Panc1 (cell line): ENCODE measurements around the gene B3GALNT2. TPM values are rescaled to one million over a fixed set of nuclear protein-coding genes. Genes with fewer than 3 reads are reported as not detected.

Source experiments
- ATAC-seq: fragments of 200-7000 bp; cut with Tn5 transposase; 2 replicates; pipeline ENCODE4 v1.9.1; 2020; ENCODE audit warnings: mild to moderate bottlenecking, moderate library complexity
- BruUV-seq: library from RNA; stranded (reverse); fragments of 400-500 nt; replicated peaks from 2 replicates; lab custom pipeline; 2021; lab: Mats Ljungman, UMichigan
- CTCF ChIA-PET: fragments of 300-600 bp; sonication (Branson Sonifier 250); formaldehyde crosslinking; loops from one replicate; lab custom pipeline; 2022; ENCODE audit warnings: antibody characterized with exemption; lab: Charles Lee
- POLR2A ChIA-PET: fragments of 300-600 bp; sonication (Branson Sonifier 250); formaldehyde crosslinking; loops from one replicate; lab custom pipeline; 2022; ENCODE audit warnings: antibody characterized with exemption; lab: Charles Lee
- DNase-seq: peaks from one replicate; pipeline ENCODE4 v3.0.0-alpha.2; 2010; ENCODE audit warnings: low read depth, low spot score
- H3K27ac ChIP-seq: 2 replicates; pipeline ENCODE4 v1.5.1; 2011; ENCODE audit warnings: mild to moderate bottlenecking, low read length, inconsistent platforms
- H3K27me3 ChIP-seq: fragments of 200-500 bp; sonication (Bioruptor generic); 2 replicates; pipeline ENCODE4 v1.6.0; 2014; ENCODE audit warnings: low read length, inconsistent platforms; ENCODE audit not compliant: control insufficient read depth, insufficient read depth
- H3K36me3 ChIP-seq: fragments of 200-500 bp; sonication (Bioruptor generic); 2 replicates; pipeline ENCODE4 v1.5.1; 2014; ENCODE audit warnings: inconsistent platforms, mild to moderate bottlenecking, low read length, moderate library complexity; ENCODE audit not compliant: control insufficient read depth, insufficient read depth
- H3K4me1 ChIP-seq: 2 replicates; pipeline ENCODE4 v1.5.1; 2011; ENCODE audit warnings: inconsistent platforms, mild to moderate bottlenecking, low read length, moderate library complexity; ENCODE audit not compliant: control insufficient read depth, insufficient read depth
- H3K4me3 ChIP-seq, 2 experiments: 2 replicates each; pipeline ENCODE4 v1.5.1; 2011 to 2012; ENCODE audit warnings: low read depth in 2 of 2, low read length in 2 of 2, mild to moderate bottlenecking in 2 of 2, inconsistent platforms in 1 of 2, moderate library complexity in 1 of 2
- H3K9me3 ChIP-seq: fragments of 200-500 bp; sonication (Bioruptor generic); 2 replicates; pipeline ENCODE4 v1.5.1; 2014; ENCODE audit warnings: low read depth, mild to moderate bottlenecking, inconsistent platforms, low read length, moderate library complexity; ENCODE audit not compliant: control insufficient read depth, insufficient read depth
- POLR2AphosphoS5 ChIP-seq: IDR thresholded peaks from 2 replicates; pipeline ENCODE4 v1.6.1; 2012; ENCODE audit warnings: mild to moderate bottlenecking, low read depth, low read length, moderate library complexity
- SIN3A ChIP-seq: IDR thresholded peaks from 2 replicates; pipeline ENCODE4 v1.6.1; 2012; ENCODE audit warnings: low read depth, mild to moderate bottlenecking, low read length, moderate library complexity, borderline replicate concordance; ENCODE audit not compliant: insufficient read depth
- TCF7L2 ChIP-seq: IDR thresholded peaks from 2 replicates; pipeline ENCODE4 v1.6.1; 2011; ENCODE audit warnings: mild to moderate bottlenecking, low read depth, low read length, inconsistent platforms
- in situ Hi-C: cut with HindIII; loops from 2 replicates; pipeline ENCODE4 v1.10.0; 2016; ENCODE audit warnings: low sequenced_read_pairs, low pct_unique_long_range_greater_than_20kb
- intact Hi-C: fragments of 100-400 bp; cut with micrococcal nuclease; formaldehyde crosslinking; loops from one replicate; pipeline ENCODE4 v1.10.0; 2022; ENCODE audit not compliant: unreplicated experiment
- total RNA-seq: library from RNA; stranded (reverse); gene quantifications from one replicate; pipeline ENCODE4 v1.2.1, GENCODE V29; 2021; ENCODE audit not compliant: unreplicated experiment
- TF ChIP-seq, protein P1 (sequence below), 2 experiments: IDR thresholded peaks; 2 replicates each; pipeline ENCODE4 v1.6.1; 2011 to 2012; ENCODE audit warnings: low read depth in 2 of 2, control low read depth in 1 of 2, low read length in 1 of 2, mild to moderate bottlenecking in 1 of 2, moderate library complexity in 1 of 2; ENCODE audit not compliant: insufficient read depth in 1 of 2
- TF ChIP-seq, protein P2 (sequence below): fragments of 450-650 bp; IDR thresholded peaks from 2 replicates; pipeline ENCODE4 v1.5.1; 2017; ENCODE audit warnings: mild to moderate bottlenecking

Gene B3GALNT2
- total RNA-seq, 1 experiment from 2014 or later: 40.7 TPM

DNA sequence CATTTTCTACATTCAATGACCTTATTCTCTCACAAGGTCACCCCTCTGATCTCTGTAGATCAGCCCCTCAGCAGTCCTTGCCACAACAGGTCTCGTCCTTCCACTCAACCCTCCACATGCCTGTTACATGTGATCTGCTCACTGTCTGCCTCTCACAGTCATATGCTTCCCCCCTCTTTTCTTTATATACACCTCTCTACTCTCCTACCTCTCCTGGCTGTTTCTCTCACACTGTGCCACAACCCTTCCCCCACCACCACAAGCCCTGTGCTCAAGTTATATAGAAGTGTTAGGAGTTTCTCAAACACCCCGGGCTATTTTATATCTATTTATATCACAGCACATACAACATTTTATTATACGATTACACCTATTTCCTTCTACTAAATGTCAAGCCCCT is 12.6 kb downstream of the B3GALNT2 start:
- BruUV-seq: no TSS peak
- Histone ChIP-seq H3K9me3 (no peaks in the 10 kb centered on the region), H3K27me3 (no peaks in the 10 kb centered on the region), H3K36me3 (peaks cover 19% of the 10 kb centered on the region; the same call in 1 of the 2 replicates), H3K4me1 (no peaks in the 10 kb centered on the region), H3K4me3 (no peak overlapping the region), H3K27ac (no peak overlapping the region)
- TF ChIP-seq POLR2AphosphoS5 (no peak), SIN3A (no peak)
- TF ChIP-seq, protein P1, sequence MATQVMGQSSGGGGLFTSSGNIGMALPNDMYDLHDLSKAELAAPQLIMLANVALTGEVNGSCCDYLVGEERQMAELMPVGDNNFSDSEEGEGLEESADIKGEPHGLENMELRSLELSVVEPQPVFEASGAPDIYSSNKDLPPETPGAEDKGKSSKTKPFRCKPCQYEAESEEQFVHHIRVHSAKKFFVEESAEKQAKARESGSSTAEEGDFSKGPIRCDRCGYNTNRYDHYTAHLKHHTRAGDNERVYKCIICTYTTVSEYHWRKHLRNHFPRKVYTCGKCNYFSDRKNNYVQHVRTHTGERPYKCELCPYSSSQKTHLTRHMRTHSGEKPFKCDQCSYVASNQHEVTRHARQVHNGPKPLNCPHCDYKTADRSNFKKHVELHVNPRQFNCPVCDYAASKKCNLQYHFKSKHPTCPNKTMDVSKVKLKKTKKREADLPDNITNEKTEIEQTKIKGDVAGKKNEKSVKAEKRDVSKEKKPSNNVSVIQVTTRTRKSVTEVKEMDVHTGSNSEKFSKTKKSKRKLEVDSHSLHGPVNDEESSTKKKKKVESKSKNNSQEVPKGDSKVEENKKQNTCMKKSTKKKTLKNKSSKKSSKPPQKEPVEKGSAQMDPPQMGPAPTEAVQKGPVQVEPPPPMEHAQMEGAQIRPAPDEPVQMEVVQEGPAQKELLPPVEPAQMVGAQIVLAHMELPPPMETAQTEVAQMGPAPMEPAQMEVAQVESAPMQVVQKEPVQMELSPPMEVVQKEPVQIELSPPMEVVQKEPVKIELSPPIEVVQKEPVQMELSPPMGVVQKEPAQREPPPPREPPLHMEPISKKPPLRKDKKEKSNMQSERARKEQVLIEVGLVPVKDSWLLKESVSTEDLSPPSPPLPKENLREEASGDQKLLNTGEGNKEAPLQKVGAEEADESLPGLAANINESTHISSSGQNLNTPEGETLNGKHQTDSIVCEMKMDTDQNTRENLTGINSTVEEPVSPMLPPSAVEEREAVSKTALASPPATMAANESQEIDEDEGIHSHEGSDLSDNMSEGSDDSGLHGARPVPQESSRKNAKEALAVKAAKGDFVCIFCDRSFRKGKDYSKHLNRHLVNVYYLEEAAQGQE (IDR thresholded peaks at IDR 0.05; ENCODE audit: insufficient read depth in 1 of 2, low read depth in 2 of 2, low read length in 1 of 2): no peak
- POLR2A ChIA-PET: no interaction called here
- intact Hi-C loops (no loop called here), in situ Hi-C loops (no loop called here)
- no peak for ATAC-seq
- no peak for DNase-seq
- CTCF ChIA-PET: no interaction called here

DNA sequence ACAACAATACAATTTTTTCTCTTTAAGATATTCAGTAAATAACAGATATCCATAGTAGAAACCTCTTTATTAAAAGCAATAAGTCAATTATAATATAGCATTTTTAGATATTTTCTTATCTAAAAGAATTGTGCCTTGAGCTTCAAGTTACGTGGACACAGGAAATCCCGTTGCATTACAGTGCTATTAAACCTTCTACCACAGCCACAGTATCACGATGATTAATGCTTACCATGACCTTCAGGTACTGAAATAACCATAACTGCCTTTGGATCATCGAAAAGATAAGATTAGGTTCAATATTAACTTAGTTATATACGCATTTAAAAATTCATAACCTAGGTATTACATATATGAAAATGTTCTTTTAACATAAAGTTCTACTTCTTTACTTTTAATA is 17.9 kb downstream of the B3GALNT2 start:
- Histone ChIP-seq H3K4me3 (no peak overlapping the region), H3K36me3 (peaks cover 8% of the 10 kb centered on the region; the same call in 1 of the 2 replicates), H3K27me3 (no peaks in the 10 kb centered on the region), H3K27ac (no peak overlapping the region), H3K4me1 (no peaks in the 10 kb centered on the region), H3K9me3 (no peaks in the 10 kb centered on the region)
- ATAC-seq (no peak), DNase-seq (no peak)
- in situ Hi-C loops: no loop called here
- TF ChIP-seq, protein P1 (IDR thresholded peaks at IDR 0.05; ENCODE audit: insufficient read depth in 1 of 2, low read depth in 2 of 2, low read length in 1 of 2): no peak
- TF ChIP-seq SIN3A: no peak
- no peak for TF ChIP-seq TCF7L2
- no peak for TF ChIP-seq POLR2AphosphoS5
- TF ChIP-seq, protein P2, sequence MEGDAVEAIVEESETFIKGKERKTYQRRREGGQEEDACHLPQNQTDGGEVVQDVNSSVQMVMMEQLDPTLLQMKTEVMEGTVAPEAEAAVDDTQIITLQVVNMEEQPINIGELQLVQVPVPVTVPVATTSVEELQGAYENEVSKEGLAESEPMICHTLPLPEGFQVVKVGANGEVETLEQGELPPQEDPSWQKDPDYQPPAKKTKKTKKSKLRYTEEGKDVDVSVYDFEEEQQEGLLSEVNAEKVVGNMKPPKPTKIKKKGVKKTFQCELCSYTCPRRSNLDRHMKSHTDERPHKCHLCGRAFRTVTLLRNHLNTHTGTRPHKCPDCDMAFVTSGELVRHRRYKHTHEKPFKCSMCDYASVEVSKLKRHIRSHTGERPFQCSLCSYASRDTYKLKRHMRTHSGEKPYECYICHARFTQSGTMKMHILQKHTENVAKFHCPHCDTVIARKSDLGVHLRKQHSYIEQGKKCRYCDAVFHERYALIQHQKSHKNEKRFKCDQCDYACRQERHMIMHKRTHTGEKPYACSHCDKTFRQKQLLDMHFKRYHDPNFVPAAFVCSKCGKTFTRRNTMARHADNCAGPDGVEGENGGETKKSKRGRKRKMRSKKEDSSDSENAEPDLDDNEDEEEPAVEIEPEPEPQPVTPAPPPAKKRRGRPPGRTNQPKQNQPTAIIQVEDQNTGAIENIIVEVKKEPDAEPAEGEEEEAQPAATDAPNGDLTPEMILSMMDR: no peak
- CTCF ChIA-PET: no interaction called here
- POLR2A ChIA-PET: no interaction called here
- intact Hi-C loops: no loop called here
- BruUV-seq: no TSS peak
